HTR-8/SVneo (cell line): Measurements from ENCODE around the gene R3HDML.
A peak's percentile ranks its signal among the peaks of the same experiment; 100 is the strongest.
"Not testable (repeated sequence)": the region's sequence is repeated elsewhere in the genome, so short reads cannot be mapped to it uniquely, and the experiment has no call there.

Experiments
- DNase-seq: peaks from one replicate; pipeline ENCODE4 v3.0.0; 2011; ENCODE audit warnings: low spot score, mixed read lengths; ENCODE audit not compliant: insufficient read length
- FAIRE-seq: peaks from 2 replicates; lab custom pipeline; 2011; peaks lifted over from hg19 to GRCh38; lab: Jason Lieb, UNC

The R3HDML gene

DNA sequence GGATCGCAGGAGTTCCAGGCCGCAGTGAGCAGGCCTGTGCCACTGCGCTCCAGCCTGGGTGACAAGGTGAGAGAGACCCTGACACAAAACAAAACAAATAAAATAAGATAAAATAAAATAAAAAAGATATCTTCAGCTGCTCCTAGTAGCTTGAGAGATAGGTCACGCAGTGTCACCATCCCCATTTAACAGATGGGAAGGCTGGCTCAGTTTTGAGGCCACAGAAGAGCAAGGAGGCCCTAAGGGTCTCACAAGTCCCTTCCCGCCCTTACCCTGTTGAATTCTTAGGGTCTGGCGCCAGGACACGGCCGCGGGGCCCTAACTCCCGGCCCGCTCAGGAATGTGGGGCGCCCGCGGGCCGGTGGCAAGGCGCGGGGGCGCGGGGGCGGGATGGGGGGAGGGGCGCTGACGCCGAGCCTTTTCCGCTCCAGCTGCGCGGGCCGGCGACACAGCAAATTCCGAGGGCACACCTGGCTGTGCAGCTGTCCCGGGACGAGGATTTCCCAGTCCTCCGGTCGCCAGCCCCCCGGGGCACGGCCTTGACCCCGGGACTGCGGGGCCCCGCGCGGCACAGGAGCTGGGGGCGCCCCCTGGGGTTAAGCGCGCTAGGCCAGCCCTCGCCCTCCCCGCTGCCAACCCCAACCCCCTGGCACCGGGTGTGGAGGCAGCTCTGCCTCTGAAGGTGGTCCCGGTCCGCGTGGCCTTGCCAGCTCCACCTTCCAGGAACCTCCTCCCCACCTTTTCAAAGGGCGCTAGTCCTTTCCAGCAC lies 10.3 kb upstream of the R3HDML start:
- no peak for DNase-seq
- FAIRE-seq = peak; percentile 86

DNA sequence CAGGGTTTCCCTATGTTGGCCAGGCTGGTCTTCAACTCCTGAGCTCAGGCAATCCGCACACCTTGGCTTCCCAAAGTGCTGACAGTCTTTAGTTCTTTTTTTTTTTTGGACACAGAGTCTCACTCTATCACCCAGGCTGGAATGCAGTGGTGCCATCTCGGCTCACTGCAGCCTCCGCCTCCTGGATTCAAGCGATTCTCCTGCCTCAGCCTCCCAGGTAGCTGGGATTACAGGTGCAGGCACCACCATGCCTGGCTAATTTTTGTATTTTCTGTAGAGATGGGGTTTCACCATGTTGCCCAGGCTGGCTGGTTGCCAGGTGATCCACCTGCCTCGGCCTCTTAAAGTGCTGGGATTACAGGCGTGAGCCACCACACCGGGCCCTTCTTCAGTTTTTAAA lies 9.1 kb upstream of the R3HDML start:
- not testable (repeated sequence) for FAIRE-seq, DNase-seq

DNA sequence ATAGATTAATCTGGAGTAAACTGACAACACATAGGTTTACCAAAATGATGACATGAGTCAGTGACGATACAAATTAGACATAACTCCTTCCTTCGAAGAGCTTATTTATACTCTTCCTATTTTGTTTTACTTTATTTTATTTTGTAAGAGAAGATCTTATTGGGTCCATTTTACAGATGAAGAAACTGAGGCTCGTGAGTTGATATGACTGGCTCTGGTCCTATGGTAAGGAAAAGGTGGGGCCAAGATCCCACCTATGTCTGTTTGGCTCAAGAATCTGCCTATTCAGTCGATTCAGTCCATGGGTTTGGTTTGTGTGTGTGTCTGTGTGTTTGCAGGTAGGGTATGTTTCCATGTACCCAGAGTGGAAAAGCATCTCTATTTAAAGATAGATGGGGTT lies 8.4 kb upstream of the R3HDML start:
- peak; percentile 74 for FAIRE-seq
- DNase-seq = no peak

DNA sequence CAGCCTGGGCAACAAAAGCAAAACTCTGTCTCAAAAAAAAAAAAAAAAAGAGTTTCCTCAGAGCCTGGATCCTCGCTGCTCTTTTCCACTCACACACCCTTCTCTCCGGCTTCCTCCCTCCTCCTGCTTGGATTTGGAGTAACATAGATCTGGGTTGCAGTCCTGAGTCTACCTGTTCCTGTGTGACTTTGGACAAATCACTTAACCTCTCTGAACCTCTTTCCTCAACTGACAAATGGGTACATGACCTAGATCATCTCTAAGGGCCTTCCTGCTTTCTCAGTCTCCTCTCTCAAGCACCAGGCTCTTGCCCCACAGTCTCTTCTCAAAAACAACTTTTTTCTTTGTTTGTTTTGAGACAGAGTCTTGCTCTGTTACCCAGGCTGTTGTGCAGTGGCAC lies 5.6 kb upstream of the R3HDML start:
- FAIRE-seq (no peak), DNase-seq (no peak)

DNA sequence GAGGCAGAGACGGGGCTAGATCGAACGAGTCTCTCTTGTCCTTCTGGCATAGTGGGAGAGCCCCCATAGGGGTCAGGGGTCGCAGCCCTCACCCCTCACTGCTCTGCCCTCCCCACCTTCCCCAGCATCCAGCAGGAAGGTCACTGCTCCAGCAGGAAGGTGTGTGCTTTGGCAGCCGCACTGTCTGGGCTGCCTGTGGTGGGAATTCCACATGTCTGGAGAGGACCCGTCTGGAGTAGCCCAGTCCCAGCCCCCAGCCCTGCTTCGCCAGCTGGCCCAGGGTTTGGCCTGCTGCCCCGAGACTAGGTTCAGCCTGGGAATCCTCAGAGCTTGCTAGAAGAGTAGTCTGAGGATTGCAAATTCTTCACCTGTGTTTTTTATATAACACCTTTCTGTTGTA lies 2.5 kb upstream of the R3HDML start:
- DNase-seq (no peak), FAIRE-seq (no peak)

DNA sequence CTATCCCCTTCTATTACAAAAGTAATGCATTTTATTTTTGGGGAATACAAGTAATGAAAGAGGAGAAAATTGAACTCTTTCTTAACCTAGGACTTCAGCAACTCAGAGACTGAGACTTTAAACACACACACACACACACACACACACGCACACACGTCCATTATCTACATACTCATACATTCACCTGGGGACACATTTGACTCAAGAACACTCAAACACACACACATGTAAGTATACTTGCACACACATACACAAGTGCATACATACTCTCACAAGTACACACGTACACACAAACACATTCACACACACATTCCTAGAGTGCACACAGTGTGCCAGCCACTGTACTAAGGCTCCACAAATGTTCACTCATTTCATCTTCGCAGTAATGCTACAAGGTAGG lies 2.1 kb upstream of the R3HDML start:
- peak; percentile 99 for FAIRE-seq

DNA sequence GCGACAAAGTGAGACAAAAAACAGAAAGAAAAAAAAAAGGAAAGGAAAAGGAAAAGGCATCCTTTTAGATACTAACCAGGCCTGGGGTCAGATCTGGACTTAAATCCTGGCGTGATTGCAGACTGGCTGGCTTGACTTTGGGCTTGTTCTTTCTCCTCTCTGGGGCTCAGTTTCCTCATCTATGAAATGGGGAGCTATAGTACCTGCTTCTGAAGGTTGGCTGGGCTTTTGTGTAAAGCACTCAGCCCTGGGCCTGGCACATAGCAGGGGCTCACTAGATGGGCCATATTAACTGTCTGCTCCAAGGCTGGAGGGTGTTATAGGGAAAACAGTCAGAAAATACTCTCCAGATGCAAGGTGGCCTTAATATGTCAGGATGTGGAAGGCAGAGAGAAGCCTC lies 1.2 kb upstream of the R3HDML start:
- no peak for DNase-seq
- FAIRE-seq = peak; percentile 79

More for the DNA sequence above, 2.1 kb upstream of the R3HDML start:
- no peak for DNase-seq

DNA sequence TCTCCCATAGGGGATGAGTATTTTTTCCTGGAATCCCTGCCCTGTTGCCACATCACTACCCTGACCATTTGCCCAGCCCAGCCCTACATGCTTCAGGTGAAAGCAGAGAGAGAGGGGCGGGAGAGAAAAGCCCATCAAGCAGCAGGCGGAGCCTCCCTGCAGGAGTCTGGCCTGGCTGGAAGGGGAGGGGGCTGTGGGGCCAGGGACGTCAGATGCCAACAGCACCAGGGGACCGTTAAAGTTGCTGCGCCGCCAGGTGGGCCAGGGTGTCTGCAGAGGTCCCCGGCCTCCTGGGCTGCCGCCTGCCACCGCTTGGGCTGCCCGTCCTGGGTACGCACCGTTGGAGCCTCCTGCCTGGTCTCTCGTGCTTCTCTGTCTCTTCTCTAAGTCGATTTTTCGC lies 757 bp upstream of the R3HDML start:
- FAIRE-seq = no peak

DNA sequence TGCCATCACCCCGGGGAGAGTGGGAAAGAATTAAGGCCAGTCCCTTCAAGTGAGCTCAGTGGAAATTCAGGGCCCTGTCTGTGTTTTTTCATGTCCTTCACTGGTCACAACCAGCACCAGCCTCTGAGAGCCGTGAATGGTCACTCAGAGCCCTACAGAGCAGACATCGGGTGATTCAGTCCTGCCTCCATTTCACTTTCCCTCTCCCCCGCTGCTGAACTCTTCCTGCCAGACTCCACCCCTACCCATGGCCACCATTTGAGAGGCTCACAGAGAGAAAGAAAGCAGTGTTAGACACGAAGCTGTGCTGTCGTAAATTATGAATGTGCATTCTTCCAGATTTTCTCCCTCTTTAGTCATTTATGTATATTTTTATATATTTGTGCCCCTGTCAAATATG lies 5.4 kb downstream of the R3HDML start:
- DNase-seq (no peak), FAIRE-seq (peak; percentile 81)

More for the DNA sequence above, 757 bp upstream of the R3HDML start:
- DNase-seq = no peak

DNA sequence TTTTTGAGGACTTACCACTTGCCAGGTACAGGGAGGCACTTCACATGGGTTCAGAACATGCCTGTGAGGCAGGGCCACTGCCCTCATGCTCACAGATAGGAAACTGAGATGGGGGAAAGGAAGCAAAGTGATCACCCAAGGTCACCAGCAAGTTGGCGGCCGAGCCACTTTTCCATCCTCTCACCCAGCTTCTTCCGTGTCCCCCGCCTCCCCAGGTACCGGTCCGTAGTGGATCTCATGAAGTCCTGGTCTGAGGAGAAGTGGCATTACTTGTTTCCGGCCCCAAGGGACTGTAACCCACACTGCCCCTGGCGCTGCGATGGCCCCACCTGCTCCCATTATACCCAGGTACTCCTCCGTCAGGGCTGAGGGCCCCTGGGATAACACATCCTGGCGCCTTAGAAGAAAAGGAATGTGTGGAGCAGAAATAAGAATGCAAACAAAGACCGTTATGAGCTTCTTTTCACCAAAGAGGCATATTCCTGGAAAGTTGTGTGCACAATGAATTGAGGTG lies 6.4 kb downstream of the R3HDML start:
- no peak for DNase-seq
- peak; percentile 85 for FAIRE-seq

DNA sequence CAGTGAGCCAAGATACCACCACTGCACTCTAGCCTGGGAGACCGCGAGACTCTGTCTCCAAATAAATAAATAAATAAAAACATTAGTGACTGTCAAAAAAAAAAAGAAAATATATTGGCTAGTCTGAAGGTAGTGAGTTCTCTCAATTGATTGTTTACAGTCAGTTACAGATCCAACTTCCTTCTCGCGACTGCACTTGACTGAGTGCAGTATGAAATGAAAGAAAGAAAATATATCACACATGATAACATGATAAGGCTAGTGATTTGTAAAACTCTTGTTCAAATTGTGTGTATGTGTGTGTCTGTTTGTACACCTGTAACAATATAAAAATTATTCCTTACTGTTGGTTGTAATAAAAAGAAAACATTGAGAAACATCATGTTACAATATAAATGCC lies 7.9 kb downstream of the R3HDML start:
- DNase-seq (no peak), FAIRE-seq (no peak)

DNA sequence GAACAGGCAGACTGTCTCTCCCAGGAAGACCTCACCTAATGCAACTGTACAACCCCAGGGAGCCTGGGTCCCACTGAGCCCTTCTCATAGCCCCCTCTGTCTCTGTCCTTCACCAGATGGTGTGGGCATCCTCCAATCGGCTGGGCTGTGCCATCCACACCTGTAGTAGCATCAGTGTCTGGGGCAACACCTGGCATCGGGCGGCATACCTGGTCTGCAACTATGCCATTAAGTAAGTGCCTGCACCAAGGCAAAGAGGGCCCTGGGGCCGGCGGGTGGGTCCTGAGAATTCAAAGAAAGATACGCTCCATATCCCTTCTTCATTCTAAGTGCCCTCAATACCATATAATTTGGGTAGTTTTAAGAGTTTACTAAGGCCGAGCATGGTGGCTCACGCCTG lies 8.3 kb downstream of the R3HDML start:
- DNase-seq (no peak), FAIRE-seq (peak; percentile 87)

DNA sequence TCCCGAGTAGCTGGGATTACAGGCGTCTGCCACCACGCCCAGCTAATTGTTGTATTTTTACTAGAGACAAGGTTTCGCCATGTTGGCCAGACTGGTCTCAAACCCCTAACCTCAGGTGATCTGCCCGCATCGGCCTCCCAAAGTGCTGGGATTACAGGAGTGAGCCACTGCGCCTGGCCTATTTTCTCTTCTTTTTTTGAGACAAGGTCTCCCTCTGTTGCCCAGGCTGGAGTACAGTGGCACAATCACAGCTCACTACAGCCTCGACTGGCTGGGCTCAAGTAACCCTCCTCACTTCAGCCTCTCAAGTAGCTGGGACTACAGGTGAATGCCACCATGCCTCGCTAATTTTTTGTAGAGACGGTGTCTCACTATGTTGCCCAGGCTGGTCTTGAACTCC lies 9.1 kb downstream of the R3HDML start:
- FAIRE-seq = peak; percentile 33
- DNase-seq = not testable (repeated sequence)

DNA sequence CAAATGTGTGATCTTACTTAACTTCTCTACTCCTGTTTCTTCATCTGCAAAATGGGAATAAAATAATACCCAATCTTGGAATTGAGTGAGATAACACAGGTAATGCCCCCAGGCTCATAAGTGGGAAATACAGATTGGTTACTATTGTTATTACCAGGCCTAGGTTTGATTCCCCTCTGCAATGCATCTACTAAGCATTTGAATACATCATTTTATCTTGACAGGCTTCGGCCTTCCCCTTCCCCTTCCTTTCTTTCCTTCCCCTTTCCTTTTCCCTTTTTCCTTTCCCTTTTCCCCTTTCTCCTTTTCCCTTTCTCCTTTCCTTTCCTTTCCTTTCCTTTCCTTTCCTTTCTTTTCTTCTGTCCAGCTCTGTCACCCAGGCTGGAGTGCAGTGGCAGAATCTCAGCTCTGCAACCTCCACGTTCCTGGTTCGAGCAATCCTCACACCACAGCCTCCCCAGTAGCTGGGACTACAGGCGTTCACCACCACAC lies 11.4 kb downstream of the R3HDML start:
- FAIRE-seq = peak; percentile 20

DNA sequence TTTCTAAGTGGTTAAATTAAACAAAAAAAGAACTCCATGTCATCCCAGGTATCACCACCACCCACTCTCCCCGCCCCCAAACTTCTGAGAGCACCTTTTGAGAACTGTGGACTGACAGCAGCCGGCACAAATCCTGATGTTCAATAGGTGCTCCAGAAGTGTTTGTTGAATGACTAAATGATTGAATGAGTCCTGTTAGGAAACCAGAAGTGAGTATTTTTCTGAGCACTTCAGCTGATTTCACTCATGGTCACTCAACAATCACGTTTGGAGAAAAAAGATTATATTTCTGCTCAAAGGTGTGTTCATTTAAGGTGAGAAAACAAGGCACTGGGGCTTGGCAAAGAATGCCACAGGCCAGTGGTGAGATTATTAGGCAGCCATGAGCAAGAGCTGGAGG lies 12.5 kb downstream of the R3HDML start:
- FAIRE-seq = no peak
- no peak for DNase-seq

More for the DNA sequence above, 11.4 kb downstream of the R3HDML start:
- DNase-seq = no peak

DNA sequence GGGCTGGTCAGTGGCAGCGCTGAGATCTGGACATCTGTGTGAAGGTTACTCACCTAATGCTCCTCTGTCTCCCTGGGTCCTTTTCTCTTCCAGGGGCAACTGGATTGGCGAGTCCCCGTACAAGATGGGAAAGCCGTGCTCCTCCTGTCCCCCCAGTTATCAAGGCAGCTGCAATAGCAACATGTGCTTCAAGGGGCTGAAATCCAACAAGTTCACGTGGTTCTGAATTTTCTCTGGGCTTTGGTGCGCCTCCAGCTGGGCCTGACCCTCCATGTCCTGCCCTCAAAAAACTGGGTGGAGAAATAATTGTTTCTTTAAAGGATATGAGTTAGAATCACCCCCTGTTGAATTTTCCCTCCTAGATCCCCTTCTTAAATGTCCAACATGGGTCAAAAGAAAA lies 13.7 kb downstream of the R3HDML start:
- no peak for DNase-seq
- FAIRE-seq = no peak

DNA sequence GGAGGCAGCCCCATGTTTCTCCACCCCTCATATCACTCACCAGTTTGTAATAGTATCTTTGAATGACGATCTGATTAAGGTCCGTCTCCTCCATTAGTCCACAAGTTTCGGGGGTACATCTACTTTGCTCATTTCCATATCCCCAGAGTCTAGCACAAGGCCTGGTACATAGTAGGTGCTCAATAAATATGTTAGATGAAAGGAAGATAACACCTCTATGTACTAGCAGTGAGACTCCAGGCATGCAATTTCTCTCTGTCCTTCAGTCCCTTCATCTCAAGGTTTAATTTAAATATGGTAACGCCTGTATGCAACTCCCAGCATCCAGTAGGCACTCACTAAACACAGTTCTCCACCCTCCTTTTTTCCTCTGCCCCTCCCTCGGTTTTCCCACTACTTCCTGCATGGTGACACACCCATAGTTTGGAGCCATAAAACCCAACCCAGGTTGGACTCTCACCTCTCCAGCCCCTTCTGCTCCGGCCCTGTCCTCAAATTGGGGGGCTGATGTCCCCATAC lies 18.2 kb downstream of the R3HDML start:
- peak; percentile 79 for FAIRE-seq
- DNase-seq = no peak

DNA sequence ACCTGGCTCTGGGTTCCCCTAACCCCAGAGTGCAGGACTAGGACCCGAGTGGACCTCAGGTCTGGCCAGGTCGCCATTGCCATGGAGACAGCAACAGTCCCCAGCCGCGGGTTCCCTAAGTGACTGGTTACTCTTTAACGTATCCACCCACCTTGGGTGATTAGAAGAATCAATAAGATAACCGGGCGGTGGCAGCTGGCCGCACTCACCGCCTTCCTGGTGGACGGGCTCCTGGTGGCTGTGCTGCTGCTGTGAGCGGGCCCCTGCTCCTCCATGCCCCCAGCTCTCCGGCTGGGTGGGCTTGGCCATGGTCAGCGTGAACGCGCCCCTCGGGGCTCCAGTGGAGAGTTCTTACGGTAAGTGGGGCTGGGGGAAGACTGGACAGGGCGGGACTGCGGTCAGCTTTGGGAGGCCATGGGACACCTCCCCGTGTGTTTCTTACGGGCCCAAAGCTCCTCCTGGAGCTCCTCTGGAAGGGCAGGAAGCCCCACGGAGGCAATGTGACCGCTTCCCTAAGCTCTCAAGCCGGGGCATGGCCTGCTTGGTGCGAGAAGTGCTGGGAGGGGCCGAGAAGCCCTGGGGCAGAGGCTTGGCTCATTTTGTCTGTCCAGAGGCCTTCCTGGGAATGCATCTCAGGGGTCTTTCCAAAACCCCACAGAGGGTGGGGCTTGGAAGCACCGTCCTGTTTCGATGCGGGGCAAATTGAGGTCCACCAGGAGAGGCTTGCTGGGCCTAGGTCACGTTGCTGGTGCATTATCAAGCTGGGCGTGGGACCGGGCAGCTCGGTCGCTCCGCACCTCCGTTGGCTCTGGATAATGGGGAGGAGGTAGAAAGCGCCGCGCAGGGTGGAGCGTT lies 18.9 kb downstream of the R3HDML start, which contains the start of gene HNF4A:
TSS of gene HNF4A (plus strand) at position 202 of the 855 bp plus-strand sequence. CDS start at position 308, 106 bp downstream.
- FAIRE-seq = peak; percentile 4
- DNase-seq = no peak

DNA sequence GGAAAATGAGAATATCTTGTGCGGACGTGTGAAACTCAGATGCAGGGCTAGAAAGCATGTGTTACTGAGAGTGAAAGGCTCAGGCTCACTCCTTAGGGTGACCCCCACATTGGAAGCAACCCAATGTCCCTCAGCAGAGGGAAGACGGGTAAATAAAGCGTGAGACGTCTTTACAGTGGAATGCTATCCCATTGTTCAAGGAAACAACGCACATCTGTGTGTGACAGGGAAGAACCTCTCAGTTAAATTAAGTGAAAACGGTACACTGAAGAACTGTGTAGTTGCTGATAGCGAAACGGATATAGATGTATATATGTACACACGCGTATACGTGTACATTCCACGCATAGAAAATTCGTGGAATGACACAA lies 19.5 kb downstream of the R3HDML start:
- DNase-seq (no peak), FAIRE-seq (peak; percentile 69)

DNA sequence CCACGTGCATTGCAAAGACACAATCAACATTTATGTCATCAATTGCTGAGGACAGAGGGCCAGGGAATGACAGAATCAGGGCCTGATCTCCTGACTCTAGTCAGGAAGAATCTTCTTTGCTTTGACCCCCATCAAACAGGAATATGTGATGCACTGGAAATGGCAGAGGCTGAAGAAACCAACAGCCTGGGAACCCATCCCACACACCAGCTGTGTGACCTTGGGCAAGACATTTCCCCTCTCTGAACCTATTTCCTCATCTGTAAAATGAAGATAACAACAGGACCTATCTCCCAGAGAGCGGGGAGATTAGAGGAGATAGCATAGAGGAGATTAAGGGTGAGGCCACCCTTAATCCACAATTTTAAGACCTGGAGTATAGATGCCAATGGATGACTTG lies 20.2 kb downstream of the R3HDML start:
- DNase-seq (no peak), FAIRE-seq (no peak)
